HG02840 (cell line): ENCODE measurements around the gene RENBP.

Experiments
- ATAC-seq: cut with Tn5 transposase; IDR thresholded peaks from one replicate; pipeline ENCODE4 v1.9.1; 2021; ENCODE audit warnings: mild to moderate bottlenecking, moderate library complexity, moderate number of reproducible peaks; ENCODE audit not compliant: unreplicated experiment, low FRiP score

Gene RENBP

DNA sequence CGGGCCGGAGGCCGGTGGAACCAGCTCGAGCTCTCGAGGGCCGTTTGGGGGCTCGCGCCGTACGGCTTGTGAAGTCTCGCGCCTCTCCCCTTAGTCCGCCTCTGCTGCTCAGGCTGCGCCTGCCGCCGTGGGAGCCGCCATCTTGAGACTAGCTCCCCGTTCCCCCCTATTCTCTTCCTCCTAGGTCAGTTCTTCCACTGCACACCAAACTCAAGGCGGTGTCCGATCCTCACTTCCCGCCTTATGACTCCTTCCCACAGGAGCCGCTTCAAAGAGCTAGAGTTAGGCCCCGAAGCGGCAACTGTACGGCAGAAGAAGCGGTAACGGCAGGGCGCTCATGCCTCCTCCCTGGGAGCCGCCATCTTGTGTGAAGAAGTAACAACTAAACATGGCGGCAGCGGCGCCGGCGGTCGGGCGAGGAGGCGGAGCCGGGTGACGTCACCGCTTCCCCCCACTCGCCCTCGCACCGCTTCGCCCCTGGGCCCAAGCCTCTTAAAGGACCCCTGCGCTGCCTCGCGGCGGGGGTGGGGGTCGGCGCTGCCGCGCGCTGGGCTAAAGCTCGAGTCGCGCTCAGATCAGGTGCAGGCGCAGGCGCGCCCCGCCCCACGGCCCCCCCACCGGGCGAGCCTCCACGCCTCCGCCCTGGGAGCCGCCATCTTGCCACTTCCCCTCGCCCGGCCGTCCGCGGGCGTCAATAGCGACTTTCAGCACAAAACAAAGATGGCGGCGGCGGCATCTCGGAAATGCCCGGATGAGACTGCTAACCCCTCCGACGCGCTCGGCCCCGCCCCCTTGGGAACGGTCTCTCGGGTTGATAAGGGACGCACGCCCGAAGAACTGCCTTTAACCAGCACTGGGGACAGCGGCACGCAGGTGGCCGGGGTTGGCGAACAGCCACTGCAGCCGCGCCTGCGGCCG lies 27.3 kb upstream of the RENBP start, which contains the start of gene HCFC1:
HCFC1 (minus strand) TSS at position 369 of the 918 bp plus-strand sequence. CDS start 978 bp downstream, outside the sequence.
- peak; percentile 48 for ATAC-seq

DNA sequence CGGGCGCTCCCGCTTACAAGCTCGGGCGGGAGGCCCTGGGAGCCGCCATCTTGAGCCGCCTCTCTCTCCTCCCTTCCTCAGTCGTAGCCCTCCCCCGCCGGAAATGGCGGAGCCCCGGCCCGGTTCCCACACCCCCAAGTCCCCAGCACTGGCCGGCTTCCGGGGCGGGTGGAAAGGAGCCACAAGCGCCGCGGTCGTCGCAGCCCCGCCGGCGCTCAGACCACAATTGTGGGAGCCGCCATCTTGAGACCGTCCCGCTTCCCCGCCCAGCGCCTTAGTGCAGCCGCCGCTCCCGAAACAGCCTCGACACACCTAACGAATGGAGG lies 26.6 kb upstream of the RENBP start:
- ATAC-seq: peak; percentile 40

GRCh38 chrX:153970357-153971123 lies 26.1 kb upstream of the RENBP start:
- ATAC-seq: peak; percentile 3

GRCh38 chrX:153969904-153970356 lies 25.5 kb upstream of the RENBP start:
- ATAC-seq: no peak

DNA sequence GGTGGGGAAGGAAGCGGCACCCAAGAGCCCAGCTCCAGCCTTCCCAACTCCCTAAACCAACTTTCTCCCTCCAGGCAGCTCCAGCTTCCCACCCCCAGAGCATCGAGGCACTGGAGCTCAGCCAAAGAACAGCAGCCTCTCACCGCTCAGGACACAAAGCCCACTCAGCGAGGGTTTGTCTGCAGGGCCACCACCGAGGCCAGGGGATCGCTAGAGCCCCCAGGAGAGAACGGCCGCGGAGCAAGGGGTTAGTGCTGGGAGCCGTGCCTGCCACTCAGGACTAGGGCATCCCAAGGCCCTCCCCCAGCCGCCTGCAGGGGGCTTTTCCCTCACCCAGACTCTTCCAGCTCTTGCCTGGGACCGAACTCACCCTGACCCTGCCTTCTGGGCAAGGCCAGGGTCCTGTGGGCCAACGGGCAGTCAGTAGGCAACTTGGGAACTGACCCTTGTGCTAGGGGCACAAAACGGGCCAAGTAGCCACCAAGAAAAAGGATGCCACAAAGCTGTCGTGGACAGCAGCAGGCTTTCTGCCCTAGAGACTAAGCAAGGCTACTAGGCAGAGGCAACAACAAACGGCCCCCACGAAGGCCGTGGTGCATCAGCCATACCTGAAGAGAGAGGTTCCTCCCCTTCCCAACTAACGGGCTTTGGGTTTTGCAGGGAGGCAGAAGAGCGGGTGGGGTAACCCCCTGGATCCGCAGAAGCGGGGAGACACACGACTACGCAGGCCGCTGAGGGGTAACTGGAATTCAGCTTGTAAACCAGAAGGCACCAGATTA lies 24.9 kb upstream of the RENBP start:
- no peak for ATAC-seq

DNA sequence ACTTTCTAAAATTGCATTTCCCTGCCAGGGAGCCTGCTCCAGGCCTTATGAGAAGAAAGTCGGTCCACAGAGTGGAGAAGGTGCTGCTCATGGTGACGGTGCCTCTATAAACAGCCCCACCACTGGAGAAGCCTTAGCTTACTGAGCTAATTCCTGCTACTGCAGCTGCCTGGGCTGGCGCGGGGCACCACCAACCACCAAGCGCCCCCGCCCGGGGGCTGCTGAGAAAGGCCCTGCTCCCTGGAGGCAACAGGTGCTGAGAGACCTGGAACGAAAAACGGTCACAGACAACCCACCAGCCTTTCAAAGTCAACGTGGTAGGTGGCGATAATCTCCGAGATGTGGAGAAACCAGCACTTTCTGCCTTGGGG lies 24.3 kb upstream of the RENBP start:
- no peak for ATAC-seq

- no peak for ATAC-seq
Observed at GRCh38 chrX:153968255-153968654, 23.8 kb upstream of the RENBP start.

- ATAC-seq: no peak
Observed at GRCh38 chrX:153967536-153968224, 23.2 kb upstream of the RENBP start.

DNA sequence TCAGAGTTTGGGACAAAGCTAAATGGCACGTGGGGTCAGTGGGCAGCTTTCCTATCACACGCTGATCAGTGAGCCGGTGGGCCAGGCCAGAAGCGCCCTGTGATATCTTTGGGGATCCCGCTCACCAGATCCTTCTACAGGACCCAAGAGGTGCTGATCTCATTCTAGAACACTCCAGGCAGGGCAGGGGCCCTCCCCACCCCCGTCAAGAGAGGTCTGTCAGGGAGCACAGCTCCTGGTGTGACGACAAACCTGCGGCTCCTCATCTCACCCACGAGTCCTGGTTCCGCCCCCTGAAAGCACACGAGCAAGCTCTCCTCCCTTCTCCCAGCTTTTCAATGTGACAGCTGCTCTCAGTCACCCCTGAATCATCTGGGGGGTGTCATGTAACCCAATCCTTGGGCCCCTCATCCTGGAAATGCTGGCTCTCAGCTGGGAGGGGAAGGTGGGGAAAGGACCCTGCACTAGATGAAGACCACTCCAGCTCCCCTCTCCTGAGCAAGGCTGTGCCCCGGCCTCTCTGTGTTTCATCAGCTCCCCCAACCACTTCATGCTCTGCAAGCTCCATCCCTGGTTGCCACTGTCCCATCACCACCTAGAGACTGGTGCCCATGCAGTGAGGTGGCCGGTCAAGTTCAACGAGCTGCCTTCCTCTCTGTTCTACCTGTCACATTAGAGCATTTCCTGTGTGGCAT lies 22.5 kb upstream of the RENBP start:
- no peak for ATAC-seq

DNA sequence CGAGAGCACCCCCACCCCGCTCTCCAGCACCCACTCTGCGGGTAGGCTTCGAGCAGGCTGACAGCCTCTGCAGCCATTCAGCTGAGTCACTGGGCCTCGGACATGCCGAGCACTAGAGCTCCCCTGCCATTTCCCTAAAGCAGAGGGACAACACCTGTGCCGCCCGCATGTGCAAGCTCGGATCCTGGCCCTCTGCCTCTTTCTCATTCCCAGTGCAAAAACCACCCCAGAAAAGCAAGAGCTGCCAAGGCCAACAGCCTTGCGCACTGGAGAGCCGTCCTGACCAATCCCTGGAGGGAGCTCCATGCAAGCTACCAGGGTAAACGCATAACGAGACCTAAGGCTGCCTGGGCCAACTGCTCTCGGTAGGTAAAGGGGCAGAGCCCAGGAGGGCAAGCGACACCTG lies 21.8 kb upstream of the RENBP start:
- no peak for ATAC-seq

GRCh38 chrX:153965406-153965805 lies 21.0 kb upstream of the RENBP start:
- no peak for ATAC-seq

- ATAC-seq: no peak
Observed at GRCh38 chrX:153964105-153964504, 19.7 kb upstream of the RENBP start.

DNA sequence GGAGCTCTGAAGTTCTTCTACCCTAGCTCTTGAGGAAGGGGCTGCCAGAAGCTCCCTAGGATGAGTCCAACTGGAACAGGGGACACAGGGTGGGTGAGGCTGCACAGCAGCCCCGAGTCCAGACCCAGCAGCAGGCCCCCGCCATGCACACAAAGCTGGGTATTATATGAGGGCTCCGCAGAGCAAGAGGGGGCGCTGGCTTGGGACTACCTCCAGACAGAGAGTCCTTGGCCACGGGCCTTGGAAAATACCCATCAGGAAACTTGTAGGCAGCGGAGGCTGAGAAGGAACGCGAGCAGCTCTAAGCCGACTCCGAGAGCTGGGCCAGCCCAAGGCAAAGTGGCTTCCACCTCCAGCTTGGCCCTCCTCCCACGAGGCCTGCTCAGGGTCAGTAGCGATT lies 19.1 kb upstream of the RENBP start:
- ATAC-seq: no peak

DNA sequence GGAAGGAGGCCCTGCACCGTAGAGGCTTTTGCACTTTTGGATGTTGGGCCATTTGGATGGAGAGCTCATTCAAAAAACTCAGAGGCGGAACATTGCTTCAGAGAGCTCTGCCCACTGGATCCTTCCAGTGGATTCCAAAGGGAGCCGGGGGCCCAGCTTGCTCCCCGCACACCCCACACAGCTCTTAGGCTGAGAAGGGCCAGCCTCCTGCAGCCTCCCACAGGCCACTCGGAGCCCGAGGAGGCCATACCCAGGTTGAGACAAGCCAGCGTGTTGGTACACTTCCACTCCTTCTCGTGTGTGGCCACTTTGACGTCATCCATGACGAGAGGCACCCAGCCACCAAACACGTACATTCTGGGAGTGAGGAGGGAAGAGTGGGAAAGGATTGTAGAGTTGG lies 16.8 kb upstream of the RENBP start:
- ATAC-seq: no peak

- no peak for ATAC-seq
Observed at GRCh38 chrX:153960786-153961185, 16.3 kb upstream of the RENBP start.

DNA sequence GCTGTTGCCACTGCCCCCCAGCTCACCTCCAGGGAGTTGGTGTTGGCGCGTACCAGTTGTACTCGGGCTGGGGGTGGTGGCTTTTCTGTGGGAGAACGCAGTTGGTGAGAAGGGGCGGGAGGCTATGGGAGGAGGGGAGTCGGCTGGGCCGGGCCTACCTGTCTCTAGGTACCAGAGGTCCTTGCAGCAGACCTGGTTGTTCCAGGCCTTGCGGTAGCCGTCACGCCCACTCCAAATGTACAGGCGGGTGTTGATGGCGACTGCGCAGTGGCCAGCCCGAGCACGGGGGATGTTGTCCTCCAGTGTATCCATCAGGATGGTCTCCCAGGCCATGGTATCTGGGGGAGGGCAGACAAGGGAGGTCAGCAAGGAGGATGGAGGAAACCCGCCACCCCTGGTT lies 15.6 kb upstream of the RENBP start:
- no peak for ATAC-seq

DNA sequence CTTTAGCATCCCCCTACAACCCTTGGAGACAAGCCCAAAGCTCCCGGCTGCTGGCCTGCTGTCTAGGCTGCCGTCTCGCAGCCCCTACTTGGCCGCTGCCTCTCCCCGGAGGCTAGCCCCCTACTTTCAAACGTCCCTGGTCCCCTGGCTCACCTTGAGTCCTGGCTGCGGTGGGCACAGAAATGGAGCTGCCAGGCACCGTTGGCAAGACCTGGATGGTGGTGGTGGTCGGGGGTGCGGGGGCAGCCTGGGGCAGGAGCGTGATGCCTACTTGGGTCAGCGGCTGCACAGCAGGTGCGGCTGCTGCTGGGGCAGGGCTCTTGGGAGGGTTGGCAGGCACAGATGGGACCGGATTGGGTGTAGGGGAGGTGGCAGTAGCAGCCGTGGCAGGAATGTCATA lies 15.2 kb upstream of the RENBP start:
- ATAC-seq: no peak

DNA sequence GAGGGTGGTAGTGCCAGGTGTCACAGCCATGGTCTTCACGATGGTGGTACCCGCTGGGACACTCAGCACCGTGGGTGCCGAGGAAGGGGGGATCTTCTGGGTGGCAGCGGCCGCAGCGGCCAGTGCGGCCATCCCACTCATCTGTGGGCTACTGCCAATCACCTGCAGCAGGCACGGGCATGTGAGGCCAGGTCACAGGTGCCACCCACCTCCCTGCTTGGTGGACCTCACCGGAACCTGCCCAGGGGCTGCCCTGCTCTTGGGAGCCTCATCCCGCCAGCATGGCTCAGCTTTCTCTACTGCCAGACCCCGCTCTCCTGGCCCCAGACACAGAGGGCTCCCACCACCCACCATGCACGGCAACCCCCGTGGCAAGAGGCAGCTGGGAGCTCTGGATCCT lies 14.2 kb upstream of the RENBP start:
- ATAC-seq: no peak

GRCh38 chrX:153957224-153957623 lies 12.8 kb upstream of the RENBP start:
- no peak for ATAC-seq
